ENCODE data around the gene HOXA5.

- no peak for TF ChIP-seq POLR2A (IDR thresholded peaks at IDR 0.05; ENCODE audit: borderline replicate concordance, extremely low read depth, insufficient read depth, insufficient read length)
- no peak for TF ChIP-seq CTCF (IDR thresholded peaks at IDR 0.05 in 2 of 3, conservative IDR thresholded peaks at IDR 0.05 in 1 of 3; ENCODE audit: borderline replicate concordance in 1 of 3, insufficient read depth in 1 of 3, low read depth in 2 of 3, low read length in 2 of 3)
These were observed 24.0 kb downstream of the HOXA5 start for GRCh38 chr7:27119412-27119911.
